ENCODE measurements around the gene TRMT10B. TPM values are rescaled to one million over a fixed set of nuclear protein-coding genes. Genes with fewer than 3 reads are reported as not detected.

Gene TRMT10B
- total and polyA plus RNA-seq, 2 of the 13 experiments (the other 11 are each of a cell fraction or from before 2014, with no cell fraction given): 3.1 to 3.9 TPM

GRCh38 chr9:37784616-37785483 is 31.2 kb downstream of the TRMT10B start, which contains the start of gene EXOSC3 (continued):
- TF ChIP-seq RBFOX2 (IDR thresholded peaks at IDR 0.05; ENCODE audit: low read depth, low read length): peak; percentile 97
- peak; percentile 95 for TF ChIP-seq ZFY (CRISPR knock-in tag; IDR thresholded peaks at IDR 0.05)
- TF ChIP-seq NR2C2 (CRISPR knock-in tag; IDR thresholded peaks at IDR 0.05; ENCODE audit: borderline replicate concordance): peak; percentile 88
- TF ChIP-seq ZGPAT (CRISPR knock-in tag; IDR thresholded peaks at IDR 0.05): peak; percentile 78
- TF ChIP-seq ZNF224 (CRISPR knock-in tag; IDR thresholded peaks at IDR 0.05): peak; percentile 94
- TF ChIP-seq TBP (CRISPR knock-in tag; IDR thresholded peaks at IDR 0.05): no peak
- TF ChIP-seq ZNF263 (CRISPR knock-in tag; IDR thresholded peaks at IDR 0.05): peak; percentile 99
- no peak for TF ChIP-seq KIAA2018 (CRISPR knock-in tag; IDR thresholded peaks at IDR 0.05; ENCODE audit: borderline replicate concordance)
- TF ChIP-seq ZNF430 (CRISPR knock-in tag; IDR thresholded peaks at IDR 0.05): no peak
- TF ChIP-seq FOXO1 (CRISPR knock-in tag; IDR thresholded peaks at IDR 0.05): no peak
- TF ChIP-seq CSRNP2 (CRISPR knock-in tag; conservative IDR thresholded peaks at IDR 0.05; ENCODE audit: low read depth): no peak
- TF ChIP-seq ARID4A (CRISPR knock-in tag; IDR thresholded peaks at IDR 0.05; ENCODE audit: borderline replicate concordance): peak; percentile 97
